ENCODE measurements around the gene RRAS.

The RRAS gene

GRCh38 chr19:49645592-49645991, 5.6 kb upstream of the RRAS start:
- TF ChIP-seq EP300 (IDR thresholded peaks at IDR 0.05; ENCODE audit: borderline replicate concordance) (no peak), YY1 (IDR thresholded peaks at IDR 0.05; ENCODE audit: low read depth) (no peak), RAD21 (IDR thresholded peaks at IDR 0.05; ENCODE audit: low read depth) (no peak), REST (IDR thresholded peaks at IDR 0.05; ENCODE audit: low read depth) (no peak), USF1 (IDR thresholded peaks at IDR 0.05) (no peak), TAF1 (IDR thresholded peaks at IDR 0.05; ENCODE audit: low read depth) (no peak), TEAD4 (IDR thresholded peaks at IDR 0.05) (no peak), MAX (IDR thresholded peaks at IDR 0.05) (no peak), CEBPB (IDR thresholded peaks at IDR 0.05) (no peak), CREB1 (IDR thresholded peaks at IDR 0.05; ENCODE audit: low read depth) (no peak), TCF12 (IDR thresholded peaks at IDR 0.05; ENCODE audit: low read depth) (no peak), FOXM1 (IDR thresholded peaks at IDR 0.05; ENCODE audit: borderline replicate concordance, low read depth) (no peak), NFIC (IDR thresholded peaks at IDR 0.05) (no peak), EGR1 (IDR thresholded peaks at IDR 0.05) (no peak), ZBTB7A (IDR thresholded peaks at IDR 0.05; ENCODE audit: low read depth) (no peak)

- no peak for TF ChIP-seq YY1 (IDR thresholded peaks at IDR 0.05; ENCODE audit: low read depth)
- TF ChIP-seq RAD21 (IDR thresholded peaks at IDR 0.05; ENCODE audit: low read depth) = no peak
- TF ChIP-seq MAX (IDR thresholded peaks at IDR 0.05) = no peak
- TF ChIP-seq EP300 (IDR thresholded peaks at IDR 0.05; ENCODE audit: borderline replicate concordance) = no peak
- no peak for TF ChIP-seq TEAD4 (IDR thresholded peaks at IDR 0.05)
- no peak for TF ChIP-seq TCF12 (IDR thresholded peaks at IDR 0.05; ENCODE audit: low read depth)
- no peak for TF ChIP-seq CREB1 (IDR thresholded peaks at IDR 0.05; ENCODE audit: low read depth)
- no peak for TF ChIP-seq CEBPB (IDR thresholded peaks at IDR 0.05)
- TF ChIP-seq FOXM1 (IDR thresholded peaks at IDR 0.05; ENCODE audit: borderline replicate concordance, low read depth) = no peak
- TF ChIP-seq USF1 (IDR thresholded peaks at IDR 0.05) = no peak
- TF ChIP-seq ZBTB7A (IDR thresholded peaks at IDR 0.05; ENCODE audit: low read depth) = no peak
- no peak for TF ChIP-seq EGR1 (IDR thresholded peaks at IDR 0.05)
Measured at GRCh38 chr19:49643466-49643865, 3.5 kb upstream of the RRAS start.

GRCh38 chr19:49642492-49643035, 2.6 kb upstream of the RRAS start:
- TF ChIP-seq TAF1 (IDR thresholded peaks at IDR 0.05; ENCODE audit: low read depth) (no peak), TEAD4 (IDR thresholded peaks at IDR 0.05) (no peak), NFIC (IDR thresholded peaks at IDR 0.05) (no peak), EGR1 (IDR thresholded peaks at IDR 0.05) (no peak), RAD21 (IDR thresholded peaks at IDR 0.05; ENCODE audit: low read depth) (no peak), MAX (IDR thresholded peaks at IDR 0.05) (no peak), FOXM1 (IDR thresholded peaks at IDR 0.05; ENCODE audit: borderline replicate concordance, low read depth) (no peak), USF1 (IDR thresholded peaks at IDR 0.05) (no peak), ZBTB7A (IDR thresholded peaks at IDR 0.05; ENCODE audit: low read depth) (no peak), YY1 (IDR thresholded peaks at IDR 0.05; ENCODE audit: low read depth) (no peak), EP300 (IDR thresholded peaks at IDR 0.05; ENCODE audit: borderline replicate concordance) (no peak), TCF12 (IDR thresholded peaks at IDR 0.05; ENCODE audit: low read depth) (no peak), CREB1 (IDR thresholded peaks at IDR 0.05; ENCODE audit: low read depth) (no peak), CEBPB (IDR thresholded peaks at IDR 0.05) (no peak)

GRCh38 chr19:49641688-49642491, 1.9 kb upstream of the RRAS start, which contains the start of gene SCAF1:
TSS of gene SCAF1 (plus strand) at chr19:49642209. CDS start at chr19:49645027, 2,818 bp downstream.
- TF ChIP-seq USF1 (IDR thresholded peaks at IDR 0.05) (peak; percentile 71), TEAD4 (IDR thresholded peaks at IDR 0.05) (peak; percentile 32), TAF1 (IDR thresholded peaks at IDR 0.05; ENCODE audit: low read depth) (peak; percentile 85; the same call in 1 of the 2 replicates), TCF12 (IDR thresholded peaks at IDR 0.05; ENCODE audit: low read depth) (peak; percentile 81), CEBPB (IDR thresholded peaks at IDR 0.05) (no peak), CREB1 (IDR thresholded peaks at IDR 0.05; ENCODE audit: low read depth) (peak; percentile 88), MAX (IDR thresholded peaks at IDR 0.05) (peak; percentile 74), YY1 (IDR thresholded peaks at IDR 0.05; ENCODE audit: low read depth) (peak; percentile 79), FOXM1 (IDR thresholded peaks at IDR 0.05; ENCODE audit: borderline replicate concordance, low read depth) (no peak)

All from Ishikawa (cell line).